HS-27A (cell line): Measurements from ENCODE around the gene TRNP1.

Experiments used
- DNase-seq: peaks from one replicate; pipeline ENCODE4 v3.0.0-alpha.2; 2012; ENCODE audit warnings: low read depth, missing footprints

TRNP1 gene

DNA sequence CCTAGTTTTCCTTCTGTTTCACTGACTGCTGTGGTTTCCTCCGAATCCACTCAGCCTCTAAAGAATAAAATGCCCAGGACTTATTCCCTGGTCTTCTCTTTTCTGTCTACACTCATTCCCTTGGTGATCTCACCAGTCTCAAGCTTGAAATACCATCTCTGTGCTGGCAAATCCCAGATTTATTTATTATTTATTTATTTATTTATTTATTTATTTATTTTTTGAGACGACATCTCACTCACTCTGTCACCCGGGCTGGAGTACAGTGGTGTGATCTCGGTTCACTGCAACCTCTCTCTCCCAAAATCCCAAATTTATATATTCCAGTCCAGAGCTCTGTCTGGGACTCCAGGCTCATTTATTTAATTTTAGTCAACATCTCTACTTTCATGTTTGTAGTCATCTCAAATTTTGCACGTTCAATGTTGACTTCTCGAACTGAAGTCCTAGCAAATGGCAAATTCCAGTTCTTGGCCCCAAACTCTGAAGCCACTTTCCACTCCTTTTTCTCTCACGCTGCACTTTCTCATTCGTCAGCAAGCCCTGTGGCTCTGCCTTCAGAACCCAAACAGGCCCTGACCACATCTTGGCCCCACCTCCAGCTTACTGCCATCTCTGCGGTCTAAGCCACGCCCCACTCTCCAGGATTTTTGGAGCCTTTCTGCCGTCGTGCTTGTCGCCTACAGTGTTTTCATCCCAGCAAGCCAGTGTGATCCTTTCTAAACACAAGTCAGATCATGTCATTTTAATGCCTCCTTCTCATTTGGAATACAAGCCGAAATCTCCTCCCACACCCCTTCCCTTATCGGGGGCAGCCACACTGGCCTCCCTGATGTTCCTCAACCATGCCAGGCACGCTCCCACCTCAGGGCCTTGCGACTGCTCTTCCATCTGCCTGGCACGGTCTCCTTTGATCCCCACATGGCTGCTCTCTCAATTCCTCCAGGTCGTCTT is 33.4 kb downstream of the TRNP1 start:
- no peak for DNase-seq

DNA sequence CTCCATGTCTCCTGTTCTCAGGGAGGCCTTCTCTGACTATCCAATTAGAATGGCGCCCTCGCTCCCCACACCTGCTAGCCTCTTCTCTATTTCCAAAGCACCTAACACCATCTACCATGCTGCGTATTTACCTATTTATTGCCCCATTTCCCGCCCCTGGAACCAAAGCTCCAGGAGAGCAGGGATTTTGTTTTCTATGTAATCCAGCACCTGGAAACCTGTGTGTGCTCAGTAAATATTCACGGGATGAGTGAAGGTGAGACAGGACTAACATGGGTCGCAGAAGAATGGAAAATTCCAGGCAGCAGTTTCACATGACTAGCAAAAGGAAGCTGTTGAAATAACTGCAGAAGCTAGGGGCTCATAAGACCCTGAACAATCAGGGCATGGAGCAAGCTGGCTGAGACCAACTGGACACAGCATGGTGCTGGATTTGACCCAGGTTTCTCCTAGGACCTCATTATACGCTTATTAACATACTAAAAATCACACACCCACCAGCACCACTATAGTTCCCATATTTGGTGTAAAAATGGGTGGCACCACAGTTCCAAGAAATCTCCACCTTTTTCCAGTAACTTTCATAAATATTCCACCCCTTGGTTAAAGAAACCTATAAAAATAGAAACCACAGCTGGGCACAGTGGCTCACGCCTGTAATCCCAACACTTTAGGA is 34.2 kb downstream of the TRNP1 start:
- DNase-seq = no peak

DNA sequence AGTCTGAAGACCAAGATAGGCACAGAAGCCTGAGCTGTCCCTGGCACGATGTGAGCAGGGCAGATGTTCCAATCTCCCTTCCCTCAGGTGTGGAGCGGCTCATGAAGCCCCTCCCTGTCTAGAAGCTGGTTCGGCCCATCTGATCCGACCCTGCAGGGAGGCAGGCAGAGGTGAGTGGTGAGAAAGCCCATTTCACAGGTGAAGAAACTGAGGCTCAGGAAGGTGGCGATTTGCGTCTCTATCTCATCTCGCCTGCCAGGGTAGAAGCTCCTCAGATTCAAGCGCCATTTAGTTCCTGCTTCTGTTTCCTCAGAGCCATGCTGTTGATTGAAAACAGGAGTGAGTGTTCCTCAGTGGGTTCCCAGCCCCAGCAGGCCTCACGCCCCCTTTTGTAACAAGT is 36.0 kb downstream of the TRNP1 start:
- DNase-seq = no peak

DNA sequence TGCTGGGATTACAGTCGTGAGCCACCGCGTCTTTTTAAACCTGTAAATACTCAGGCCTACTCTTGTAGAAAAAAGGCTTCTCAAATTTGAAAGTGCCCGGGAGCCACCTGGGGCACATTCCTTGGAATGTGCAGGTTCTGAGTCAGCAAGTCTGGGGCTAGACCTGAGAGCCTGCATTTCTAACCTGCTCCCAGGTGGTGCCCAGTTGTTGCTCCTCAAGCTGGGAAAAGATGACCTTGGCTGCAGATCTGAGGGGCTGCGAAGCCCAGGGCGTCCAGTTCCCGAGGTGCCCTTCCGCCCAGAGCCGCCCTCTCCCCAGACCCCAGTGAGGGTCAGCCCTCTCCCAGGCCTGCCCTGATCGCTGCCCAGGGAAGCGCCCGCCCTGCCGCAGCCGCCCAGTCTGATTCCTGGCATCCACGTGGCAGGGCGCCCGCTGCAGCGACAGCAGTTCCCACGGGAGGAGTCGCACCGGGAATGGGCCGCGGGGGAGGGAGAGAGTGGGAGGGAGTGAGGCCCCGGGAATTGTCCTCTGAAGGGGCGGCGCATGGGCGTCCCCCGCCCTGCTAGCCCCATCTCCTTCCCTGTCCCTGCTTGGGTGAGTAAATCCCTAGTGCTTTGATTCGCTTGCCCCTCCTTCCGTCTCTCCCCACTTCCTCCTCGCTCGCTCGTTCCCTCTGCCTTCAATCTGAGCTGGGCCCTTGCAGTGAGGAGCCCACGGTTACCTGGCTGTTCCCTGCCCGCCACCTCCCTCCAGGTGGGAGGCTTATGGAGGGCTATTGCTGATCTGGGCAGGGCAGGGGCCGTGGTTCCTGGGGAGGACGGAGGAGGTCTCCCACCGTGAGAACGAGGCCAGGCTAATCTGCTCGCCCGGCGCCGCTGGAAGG is 38.0 kb downstream of the TRNP1 start:
- no peak for DNase-seq

DNA sequence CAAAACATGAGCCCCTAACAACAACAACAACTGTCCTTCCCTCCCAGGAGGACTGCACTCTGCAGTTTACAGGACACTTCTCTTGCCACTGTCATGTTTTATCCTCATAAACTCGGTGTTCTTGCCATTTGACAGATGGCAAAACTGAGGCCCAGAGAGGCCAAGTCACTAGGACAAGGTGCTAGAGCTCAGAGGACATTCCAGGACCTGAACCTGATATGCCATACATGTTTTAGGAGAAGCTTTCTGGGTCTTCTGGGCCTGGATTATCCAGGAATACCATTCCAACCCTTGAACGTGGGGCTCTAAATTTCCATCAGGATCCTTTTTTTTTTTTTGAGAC is 38.6 kb downstream of the TRNP1 start:
- no peak for DNase-seq

DNA sequence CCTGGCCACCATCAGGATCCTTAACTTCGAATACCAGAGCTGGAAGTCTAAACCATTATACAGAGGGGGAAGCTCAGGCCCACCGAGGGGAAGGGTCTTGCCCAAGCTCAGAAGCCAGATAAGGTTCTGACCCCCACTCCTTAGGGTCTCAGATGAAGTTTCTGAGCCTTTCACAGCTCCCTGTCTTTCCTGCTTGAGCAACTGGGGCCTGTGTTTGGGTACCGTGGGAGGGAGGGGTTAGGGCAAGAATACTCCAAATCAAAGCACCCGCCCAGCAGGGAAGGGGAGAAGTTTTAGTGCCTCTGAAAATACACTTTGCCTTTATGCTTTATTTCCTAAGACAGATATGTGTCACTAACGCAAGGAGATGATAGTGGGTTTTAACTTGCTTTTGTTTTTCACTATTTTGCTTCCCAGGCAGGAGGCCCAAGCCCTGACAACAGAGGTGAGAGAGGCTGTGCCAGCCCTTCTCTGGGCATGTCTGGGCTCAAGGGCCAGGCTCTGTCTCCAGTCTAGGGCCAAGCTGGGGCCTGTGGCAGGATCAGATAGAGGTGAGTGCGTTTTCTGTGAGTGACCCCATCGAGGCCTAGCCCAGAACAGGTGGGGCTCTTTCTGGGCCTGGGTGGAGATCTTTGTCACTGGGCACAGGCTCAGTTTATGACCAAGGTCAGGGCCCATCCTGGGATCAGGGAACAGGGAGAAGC is 39.7 kb downstream of the TRNP1 start:
- DNase-seq = no peak

DNA sequence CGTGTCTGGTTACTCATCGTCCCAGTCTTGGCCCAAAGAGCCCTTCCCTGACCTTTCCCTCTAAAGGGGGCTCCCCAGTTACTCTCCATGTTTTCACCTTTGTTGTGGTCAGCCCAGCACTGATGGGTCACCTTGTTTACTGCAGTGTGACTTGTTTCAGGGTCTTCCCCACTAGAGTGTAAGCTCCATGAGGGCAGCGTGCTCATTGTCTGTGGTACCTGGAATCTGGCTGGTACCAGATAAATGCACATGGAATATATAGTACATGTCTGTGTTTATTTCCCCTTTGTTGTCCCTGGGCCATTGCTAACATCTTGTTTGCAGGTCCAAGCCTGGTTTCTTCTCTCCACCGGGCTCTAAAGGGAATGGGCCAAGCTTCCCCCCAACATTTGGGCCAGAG is 41.9 kb downstream of the TRNP1 start:
- no peak for DNase-seq

DNA sequence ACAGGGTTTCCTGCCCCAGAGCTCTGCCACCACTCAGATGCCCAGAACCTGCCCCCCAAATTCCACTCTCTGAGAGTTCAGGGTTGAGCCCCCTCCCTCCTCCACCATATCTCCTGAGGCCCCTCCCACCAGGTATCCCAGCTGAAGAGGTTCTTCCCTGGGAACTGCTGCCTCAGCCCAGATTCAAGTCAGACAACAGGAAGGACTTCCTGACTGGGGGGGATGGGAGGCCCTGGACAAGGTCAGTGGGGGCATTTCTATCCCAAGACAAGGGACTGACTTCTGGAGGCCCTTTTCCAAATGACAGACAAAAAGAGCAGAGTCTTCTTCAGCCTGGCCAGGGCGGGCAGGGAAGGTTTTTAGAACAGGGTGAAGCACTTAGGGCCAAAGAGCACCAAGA is 43.2 kb downstream of the TRNP1 start:
- no peak for DNase-seq

DNA sequence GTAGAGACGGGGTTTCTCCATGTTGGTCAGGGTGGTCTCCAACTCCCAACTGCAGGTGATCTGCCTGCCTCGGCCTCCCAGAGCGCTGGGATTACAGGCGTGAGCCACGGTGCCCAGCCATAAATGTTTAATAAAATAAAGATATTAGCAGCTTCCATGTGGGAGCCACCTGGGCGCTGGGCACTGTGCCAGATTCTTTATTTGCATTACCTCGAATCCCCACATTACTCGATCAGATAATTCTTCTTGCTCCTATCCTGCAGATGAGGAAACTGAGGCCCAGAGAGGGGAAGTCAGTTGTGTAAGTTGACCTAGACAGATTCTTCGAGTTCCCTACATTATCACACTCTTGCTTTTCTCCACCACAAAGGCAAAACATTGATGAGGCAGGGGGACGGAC is 44.0 kb downstream of the TRNP1 start:
- no peak for DNase-seq

DNA sequence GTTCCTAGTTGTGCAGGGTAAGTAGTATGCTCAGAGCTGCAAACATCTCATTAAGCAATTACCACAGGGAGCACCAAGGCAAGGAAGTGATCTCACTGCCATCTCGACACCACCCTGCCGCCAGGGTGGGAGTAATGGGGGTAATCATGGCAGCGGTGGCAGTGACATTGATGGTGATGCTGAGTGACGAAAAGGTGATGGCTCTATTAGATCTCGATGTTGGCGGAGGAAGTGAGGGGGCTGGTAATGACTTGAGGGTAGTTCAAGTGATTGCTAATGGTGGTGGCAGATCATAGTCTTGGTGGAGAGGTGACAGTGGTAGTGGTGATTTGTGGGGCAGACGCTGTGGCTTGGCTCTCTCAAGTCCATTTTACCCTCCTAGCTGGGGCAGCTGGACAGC is 44.5 kb downstream of the TRNP1 start:
- no peak for DNase-seq

DNA sequence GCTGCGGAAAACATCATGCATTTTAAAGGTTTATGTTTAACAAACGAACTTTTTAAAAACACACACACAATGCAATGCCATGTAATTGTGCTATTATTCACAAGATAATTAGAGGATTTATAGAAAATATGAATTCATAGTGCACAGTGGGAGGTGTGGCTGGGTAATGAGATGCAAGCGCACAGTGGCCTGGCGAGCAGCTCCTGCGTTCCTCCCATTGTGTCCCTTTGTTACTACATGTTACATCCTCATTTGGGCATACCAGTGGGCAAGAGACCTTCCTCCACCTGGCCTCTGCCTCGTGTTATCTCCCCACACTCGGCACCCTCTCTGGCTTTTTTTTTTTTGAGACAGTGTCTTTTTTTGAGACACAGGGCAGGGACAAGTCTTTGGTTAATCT is 49.2 kb downstream of the TRNP1 start:
- DNase-seq = no peak

DNA sequence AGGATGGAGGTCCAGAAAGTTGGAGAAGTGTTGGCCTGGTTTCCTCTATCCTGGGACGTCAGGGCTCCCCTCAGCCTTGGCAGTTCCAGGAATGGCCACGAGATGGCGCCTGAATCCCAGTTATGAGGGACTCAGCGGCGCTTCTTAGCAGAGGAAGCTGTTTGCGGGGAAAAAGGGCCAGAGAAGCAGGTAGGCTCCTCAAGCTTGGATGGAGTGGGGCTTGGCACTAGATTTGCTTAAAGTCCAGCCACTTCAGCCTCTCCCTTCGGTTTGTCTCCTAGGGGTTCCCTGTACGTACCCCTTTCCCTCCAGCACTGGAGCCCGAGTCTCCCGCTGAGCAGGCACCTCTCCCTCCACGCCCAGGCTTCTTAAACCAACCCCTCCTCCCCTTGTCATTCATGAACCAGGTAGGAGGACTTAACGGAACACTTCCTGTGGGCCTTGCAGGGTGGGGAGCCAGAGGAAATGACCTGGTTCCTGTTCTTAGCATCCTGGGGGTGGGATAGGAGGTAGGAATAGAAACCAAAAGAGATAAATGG is 51.2 kb downstream of the TRNP1 start:
- peak; percentile 63 for DNase-seq

DNA sequence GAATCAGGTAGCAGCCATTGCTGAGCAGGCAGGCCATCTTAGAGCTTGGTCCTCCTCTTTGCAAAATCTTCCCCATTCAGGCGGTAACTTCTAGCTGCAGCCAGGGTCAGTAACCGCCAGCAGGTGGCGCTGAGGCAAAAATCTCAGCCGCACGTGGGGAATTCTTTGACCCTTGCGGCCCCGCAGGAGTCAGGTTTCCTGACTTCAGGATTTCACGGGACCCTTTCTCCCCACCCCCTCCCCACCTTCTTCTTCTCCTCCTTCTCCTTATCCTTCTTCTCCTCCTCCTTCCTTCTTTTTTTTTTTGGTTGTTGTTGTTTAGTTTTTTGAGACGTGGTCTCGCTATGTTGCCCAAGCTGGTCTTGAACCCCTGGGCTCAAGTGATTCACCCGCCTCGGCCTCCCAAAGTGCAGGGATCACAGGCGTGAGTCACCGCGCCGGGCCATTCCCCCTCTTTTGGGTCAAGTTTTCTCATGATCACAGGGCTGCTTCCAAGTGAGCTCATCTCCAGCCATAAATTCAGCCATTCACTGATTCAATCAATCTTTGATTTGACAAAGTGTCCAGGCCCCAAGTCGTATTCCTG is 52.6 kb downstream of the TRNP1 start:
- no peak for DNase-seq

DNA sequence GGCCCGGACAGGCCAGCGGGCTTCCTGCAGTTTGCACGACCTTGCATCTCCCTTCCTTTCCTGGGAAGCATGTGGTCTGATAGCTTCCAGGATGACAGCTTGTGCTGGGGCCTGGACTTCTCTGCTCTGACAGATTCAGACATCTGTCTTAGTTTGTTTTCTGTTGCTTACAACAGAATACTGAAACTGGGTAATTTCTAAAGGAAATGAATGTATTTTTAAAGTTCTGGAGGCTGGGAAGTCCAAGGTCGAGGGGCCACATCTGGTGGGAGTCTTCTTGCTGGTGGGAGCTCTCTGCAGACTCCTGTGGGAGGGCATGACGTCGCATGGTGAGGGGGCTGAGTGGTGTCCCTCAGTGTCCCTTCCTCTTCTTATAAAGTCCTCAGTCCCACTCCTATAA is 54.4 kb downstream of the TRNP1 start:
- no peak for DNase-seq

DNA sequence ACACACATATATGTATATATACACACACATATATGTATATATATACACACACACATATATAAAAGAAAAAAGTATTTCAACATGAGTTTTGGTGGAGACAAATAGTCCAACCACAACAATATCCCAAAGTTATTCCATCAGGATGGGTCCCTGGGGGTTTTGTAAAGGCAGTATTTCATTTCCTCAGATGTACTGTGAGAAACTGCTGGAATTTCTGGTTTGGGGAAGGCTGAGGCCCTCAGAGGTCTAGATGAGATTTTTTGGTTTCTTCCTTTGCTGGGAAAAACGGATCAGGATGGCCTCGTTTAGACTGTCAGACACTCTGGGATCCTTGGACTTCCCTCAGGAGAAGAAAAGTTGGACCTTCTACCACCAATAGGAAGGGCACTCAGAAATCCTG is 55.6 kb downstream of the TRNP1 start:
- no peak for DNase-seq

DNA sequence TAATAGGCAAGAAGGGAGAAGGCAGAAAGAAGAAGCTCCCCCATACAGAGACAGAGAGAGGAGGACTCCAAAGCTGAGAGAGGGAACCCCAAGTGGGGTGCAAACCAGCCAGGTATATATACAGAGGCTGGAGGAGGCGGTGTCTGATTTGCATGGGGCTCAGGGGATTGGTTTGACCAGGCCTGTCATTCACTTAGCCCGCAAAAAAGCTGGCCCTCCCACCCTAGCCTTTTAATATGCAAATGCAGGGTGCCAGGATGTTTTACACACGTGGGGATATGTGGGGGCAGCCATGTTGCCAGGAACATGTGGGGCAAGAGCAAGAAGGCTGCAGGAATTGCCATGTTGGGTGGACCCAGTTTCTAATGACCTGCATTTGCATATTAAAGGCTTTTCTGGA is 56.1 kb downstream of the TRNP1 start:
- no peak for DNase-seq
